Osteocyte (in vitro differentiated cells): ENCODE data around the gene DSE. TPM values are rescaled to one million over a fixed set of nuclear protein-coding genes. Genes with fewer than 3 reads are reported as not detected.

Source experiments
- DNase-seq: peaks from one replicate; pipeline ENCODE4 v3.0.0; 2021; ENCODE audit warnings: mixed read lengths; ENCODE audit not compliant: unreplicated experiment; ENCODE audit errors: extremely low spot score
- H3K27ac Mint-ChIP-seq: one replicate; pipeline ENCODE4 v1.8.0; 2021; ENCODE audit warnings: mild to moderate bottlenecking, mixed read lengths; ENCODE audit not compliant: unreplicated experiment
- H3K27me3 Mint-ChIP-seq: one replicate; pipeline ENCODE4 v1.8.0; 2021; ENCODE audit warnings: mixed read lengths; ENCODE audit not compliant: unreplicated experiment
- H3K36me3 Mint-ChIP-seq: one replicate; pipeline ENCODE4 v1.8.0; 2021; ENCODE audit warnings: mixed read lengths; ENCODE audit not compliant: unreplicated experiment
- H3K4me1 Mint-ChIP-seq: one replicate; pipeline ENCODE4 v1.8.0; 2021; ENCODE audit warnings: mixed read lengths; ENCODE audit not compliant: unreplicated experiment
- H3K4me3 Mint-ChIP-seq: one replicate; pipeline ENCODE4 v1.8.0; 2021; ENCODE audit warnings: mild to moderate bottlenecking, moderate library complexity, mixed read lengths; ENCODE audit not compliant: unreplicated experiment
- H3K9me3 Mint-ChIP-seq: one replicate; pipeline ENCODE4 v1.8.0; 2021; ENCODE audit warnings: mixed read lengths; ENCODE audit not compliant: unreplicated experiment
- CTCF ChIP-seq: fragments of 200-600 bp; sonication (generic); IDR thresholded peaks from 2 replicates; pipeline ENCODE4 v1.5.0; 2021; ENCODE audit warnings: antibody characterized with exemption, mild to moderate bottlenecking, moderate library complexity
- total RNA-seq: library from RNA; stranded (reverse); gene quantifications from 2 replicates; pipeline ENCODE4 v1.2.1, GENCODE V29; 2021

Gene DSE
- total RNA-seq, 1 donor from 2014 or later: 67.1 TPM

GRCh38 chr6:116439522-116440051 lies 68.8 kb downstream of the DSE start:
- Mint-ChIP-seq H3K4me3 (peak overlapping the region; percentile 41), H3K9me3 (no peaks in the 10 kb centered on the region), H3K36me3 (peaks cover 21% of the 10 kb centered on the region), H3K27ac (peak overlapping the region; percentile 88), H3K27me3 (no peaks in the 10 kb centered on the region), H3K4me1 (peaks cover 64% of the 10 kb centered on the region)
- no peak for TF ChIP-seq CTCF
- no peak for DNase-seq

GRCh38 chr6:116443105-116443504 lies 72.4 kb downstream of the DSE start:
- H3K27me3 Mint-ChIP-seq: no peaks in the 10 kb centered on the region
- H3K27ac Mint-ChIP-seq: peak overlapping the region; percentile 86
- no peak overlapping the region for H3K4me3 Mint-ChIP-seq
- H3K4me1 Mint-ChIP-seq: peaks cover 76% of the 10 kb centered on the region
- H3K36me3 Mint-ChIP-seq: peaks cover 4% of the 10 kb centered on the region
- no peak for DNase-seq
- no peak for TF ChIP-seq CTCF
- H3K9me3 Mint-ChIP-seq: no peaks in the 10 kb centered on the region

GRCh38 chr6:116444092-116444491 lies 73.3 kb downstream of the DSE start:
- H3K4me1 Mint-ChIP-seq: peaks cover 76% of the 10 kb centered on the region
- H3K36me3 Mint-ChIP-seq: peaks cover 4% of the 10 kb centered on the region
- no peaks in the 10 kb centered on the region for H3K9me3 Mint-ChIP-seq
- peak overlapping the region; percentile 86 for H3K27ac Mint-ChIP-seq
- H3K4me3 Mint-ChIP-seq: peak overlapping the region; percentile 12
- DNase-seq: no peak
- H3K27me3 Mint-ChIP-seq: no peaks in the 10 kb centered on the region
- peak; percentile 63 for TF ChIP-seq CTCF

- peaks cover 73% of the 10 kb centered on the region for H3K4me1 Mint-ChIP-seq
Measured at GRCh38 chr6:116444575-116444974, 73.8 kb downstream of the DSE start.

GRCh38 chr6:116445102-116445501 lies 74.4 kb downstream of the DSE start:
- TF ChIP-seq CTCF: no peak
- Mint-ChIP-seq H3K9me3 (no peaks in the 10 kb centered on the region), H3K4me3 (no peak overlapping the region), H3K4me1 (peaks cover 68% of the 10 kb centered on the region), H3K27ac (no peak overlapping the region), H3K27me3 (no peaks in the 10 kb centered on the region), H3K36me3 (peaks cover 4% of the 10 kb centered on the region)
- DNase-seq: no peak

More at GRCh38 chr6:116444575-116444974, 73.8 kb downstream of the DSE start:
- H3K4me3 Mint-ChIP-seq: no peak overlapping the region
- DNase-seq: no peak
- H3K36me3 Mint-ChIP-seq: peaks cover 4% of the 10 kb centered on the region
- no peaks in the 10 kb centered on the region for H3K9me3 Mint-ChIP-seq
- H3K27me3 Mint-ChIP-seq: no peaks in the 10 kb centered on the region
- TF ChIP-seq CTCF: no peak
- H3K27ac Mint-ChIP-seq: peak overlapping the region; percentile 86
